OCI-LY1 (cell line): ENCODE results near the gene CCNH.

Experiments
- H2AFZ ChIP-seq: fragments of 200-600 bp; sonication (generic), shearing (Covaris generic); 2 replicates; pipeline ENCODE4 v1.6.0; 2014; ENCODE audit warnings: antibody characterized with exemption, mild to moderate bottlenecking, low read length
- H3F3A ChIP-seq: fragments of 200-600 bp; sonication (generic), shearing (Covaris generic); 2 replicates; pipeline ENCODE4 v1.6.0; 2014; ENCODE audit warnings: mild to moderate bottlenecking, antibody characterized with exemption, low read length, moderate library complexity; ENCODE audit not compliant: insufficient read depth
- H3K27ac ChIP-seq: fragments of 200-600 bp; sonication (generic); 2 replicates; pipeline ENCODE4 v1.5.1; 2014; ENCODE audit warnings: low read length, mixed run types, mild to moderate bottlenecking, low read depth; ENCODE audit not compliant: poor library complexity, severe bottlenecking
- H3K27me3 ChIP-seq: fragments of 200-600 bp; sonication (generic); 2 replicates; pipeline ENCODE4 v1.6.0; 2014; ENCODE audit warnings: antibody characterized with exemption, mild to moderate bottlenecking, low read length, moderate library complexity; ENCODE audit not compliant: insufficient read depth
- H3K36me3 ChIP-seq: fragments of 200-600 bp; sonication (generic); 2 replicates; pipeline ENCODE4 v1.6.1; 2014; ENCODE audit warnings: mild to moderate bottlenecking, antibody characterized with exemption, low read length, moderate library complexity, mixed read lengths; ENCODE audit not compliant: insufficient read depth
- H3K4me1 ChIP-seq: fragments of 200-600 bp; sonication (generic); 2 replicates; pipeline ENCODE4 v1.5.1; 2014; ENCODE audit warnings: mild to moderate bottlenecking, low read length, moderate library complexity; ENCODE audit not compliant: insufficient read depth, severe bottlenecking
- H3K4me2 ChIP-seq: fragments of 200-600 bp; sonication (generic), shearing (Covaris generic); 2 replicates; pipeline ENCODE4 v1.6.1; 2014; ENCODE audit warnings: low read length
- H3K4me3 ChIP-seq: fragments of 200-600 bp; sonication (generic); 2 replicates; pipeline ENCODE4 v1.5.1; 2014; ENCODE audit warnings: low read length, low read depth, mild to moderate bottlenecking, mixed read lengths; ENCODE audit not compliant: poor library complexity, severe bottlenecking
- H3K79me2 ChIP-seq: fragments of 200-600 bp; shearing (Covaris generic); 2 replicates; pipeline ENCODE4 v1.6.1; 2016; ENCODE audit warnings: mixed run types, low read length, mixed read lengths; ENCODE audit not compliant: insufficient read depth
- H3K9ac ChIP-seq: fragments of 200-600 bp; sonication (generic), shearing (Covaris generic); 2 replicates; pipeline ENCODE4 v1.6.1; 2014; ENCODE audit warnings: mild to moderate bottlenecking, low read length, mixed read lengths
- H3K9me2 ChIP-seq: fragments of 200-600 bp; sonication (generic), shearing (Covaris generic); 2 replicates; pipeline ENCODE4 v1.6.1; 2014; ENCODE audit warnings: low read depth, mild to moderate bottlenecking, low read length, mixed read lengths
- H3K9me3 ChIP-seq: fragments of 200-600 bp; shearing (Covaris generic); 2 replicates; pipeline ENCODE4 v1.6.1; 2014; ENCODE audit warnings: low read length, mixed read lengths
- H4K20me1 ChIP-seq: fragments of 200-600 bp; sonication (generic), shearing (Covaris generic); 2 replicates; pipeline ENCODE4 v1.6.0; 2016; ENCODE audit warnings: mild to moderate bottlenecking, low read length; ENCODE audit not compliant: insufficient read depth
- EZH2 ChIP-seq: fragments of 200-600 bp; sonication (generic), shearing (Covaris generic); IDR thresholded peaks from 2 replicates; pipeline ENCODE4 v1.8.0; 2017; ENCODE audit warnings: borderline replicate concordance, mixed run types, mild to moderate bottlenecking, antibody characterized with exemption, low read length, moderate library complexity, mixed read lengths
- TF ChIP-seq, protein P1 (sequence below): fragments of 200-600 bp; sonication (generic), shearing (Covaris generic); IDR thresholded peaks from 2 replicates; pipeline ENCODE4 v1.5.1; 2017; ENCODE audit warnings: mild to moderate bottlenecking, antibody characterized with exemption, low read length, moderate library complexity, mixed read lengths

Gene CCNH

DNA sequence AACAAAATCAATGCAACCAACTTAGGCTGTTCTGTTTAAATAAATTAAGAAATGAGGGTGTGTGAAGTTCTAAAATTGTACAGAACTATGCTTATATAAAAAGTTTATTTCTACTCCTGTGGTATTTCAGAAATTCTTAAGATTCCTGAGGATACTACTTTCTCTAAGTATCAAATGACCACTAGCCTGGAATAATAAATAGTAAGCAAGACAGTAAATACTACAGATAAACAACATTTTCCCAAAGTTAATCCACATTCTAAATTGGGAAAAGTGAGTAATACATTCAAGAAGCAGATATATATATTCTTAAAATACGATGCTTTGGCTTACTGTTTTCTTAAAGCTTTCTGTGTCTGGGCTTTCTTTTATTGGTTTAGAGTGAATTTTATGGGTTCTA is 29.5 kb downstream of the CCNH start:
- no peaks in the 10 kb centered on the region for H3K9me2 ChIP-seq
- no peak overlapping the region for H3K4me3 ChIP-seq
- H3K36me3 ChIP-seq = peaks cover 87% of the 10 kb centered on the region
- H3K9me3 ChIP-seq = no peaks in the 10 kb centered on the region
- H3K79me2 ChIP-seq = no peaks in the 10 kb centered on the region
- H3K4me1 ChIP-seq = no peaks in the 10 kb centered on the region
- H2AFZ ChIP-seq = no peak overlapping the region
- H3K27ac ChIP-seq = no peak overlapping the region
- TF ChIP-seq, protein P1, sequence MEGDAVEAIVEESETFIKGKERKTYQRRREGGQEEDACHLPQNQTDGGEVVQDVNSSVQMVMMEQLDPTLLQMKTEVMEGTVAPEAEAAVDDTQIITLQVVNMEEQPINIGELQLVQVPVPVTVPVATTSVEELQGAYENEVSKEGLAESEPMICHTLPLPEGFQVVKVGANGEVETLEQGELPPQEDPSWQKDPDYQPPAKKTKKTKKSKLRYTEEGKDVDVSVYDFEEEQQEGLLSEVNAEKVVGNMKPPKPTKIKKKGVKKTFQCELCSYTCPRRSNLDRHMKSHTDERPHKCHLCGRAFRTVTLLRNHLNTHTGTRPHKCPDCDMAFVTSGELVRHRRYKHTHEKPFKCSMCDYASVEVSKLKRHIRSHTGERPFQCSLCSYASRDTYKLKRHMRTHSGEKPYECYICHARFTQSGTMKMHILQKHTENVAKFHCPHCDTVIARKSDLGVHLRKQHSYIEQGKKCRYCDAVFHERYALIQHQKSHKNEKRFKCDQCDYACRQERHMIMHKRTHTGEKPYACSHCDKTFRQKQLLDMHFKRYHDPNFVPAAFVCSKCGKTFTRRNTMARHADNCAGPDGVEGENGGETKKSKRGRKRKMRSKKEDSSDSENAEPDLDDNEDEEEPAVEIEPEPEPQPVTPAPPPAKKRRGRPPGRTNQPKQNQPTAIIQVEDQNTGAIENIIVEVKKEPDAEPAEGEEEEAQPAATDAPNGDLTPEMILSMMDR = no peak
- no peak for TF ChIP-seq EZH2
- no peaks in the 10 kb centered on the region for H3K27me3 ChIP-seq
- H3F3A ChIP-seq = peaks cover 6% of the 10 kb centered on the region; the same call in 1 of the 2 replicates
- H4K20me1 ChIP-seq = no peaks in the 10 kb centered on the region
- H3K9ac ChIP-seq = no peak overlapping the region
- no peak overlapping the region for H3K4me2 ChIP-seq

GRCh38 chr5:87382224-87382623 is 30.5 kb downstream of the CCNH start:
- no peak overlapping the region for H3K4me3 ChIP-seq
- H3K79me2 ChIP-seq = no peaks in the 10 kb centered on the region
- H4K20me1 ChIP-seq = no peaks in the 10 kb centered on the region
- no peak overlapping the region for H2AFZ ChIP-seq
- no peak overlapping the region for H3K4me2 ChIP-seq
- no peaks in the 10 kb centered on the region for H3K9me2 ChIP-seq
- H3F3A ChIP-seq = peaks cover 6% of the 10 kb centered on the region; the same call in 1 of the 2 replicates
- no peaks in the 10 kb centered on the region for H3K27me3 ChIP-seq
- H3K9me3 ChIP-seq = no peaks in the 10 kb centered on the region
- TF ChIP-seq EZH2 = no peak
- TF ChIP-seq, protein P1 = no peak
- H3K27ac ChIP-seq = no peak overlapping the region
- peaks cover 87% of the 10 kb centered on the region for H3K36me3 ChIP-seq
- H3K4me1 ChIP-seq = no peaks in the 10 kb centered on the region
- no peak overlapping the region for H3K9ac ChIP-seq

GRCh38 chr5:87372705-87373104 is 40.0 kb downstream of the CCNH start:
- Histone ChIP-seq H3F3A (no peaks in the 10 kb centered on the region), H4K20me1 (no peaks in the 10 kb centered on the region), H3K27me3 (no peaks in the 10 kb centered on the region), H3K9me2 (no peaks in the 10 kb centered on the region), H3K27ac (no peak overlapping the region), H3K79me2 (no peaks in the 10 kb centered on the region), H3K9me3 (no peaks in the 10 kb centered on the region), H3K4me1 (no peaks in the 10 kb centered on the region), H3K4me3 (no peak overlapping the region), H3K4me2 (no peak overlapping the region), H2AFZ (no peak overlapping the region), H3K9ac (no peak overlapping the region), H3K36me3 (peaks cover 45% of the 10 kb centered on the region)
- TF ChIP-seq EZH2 = no peak
- TF ChIP-seq, protein P1 = no peak
